Endothelial cell (in vitro differentiated cells): ENCODE data around the gene IP6K2. TPM values are rescaled to one million over a fixed set of nuclear protein-coding genes. Genes with fewer than 3 reads are reported as not detected.

Experiments used
- DNase-seq: peaks from one replicate; pipeline ENCODE4 v3.0.0; 2021; ENCODE audit warnings: low spot score
- H3K27ac Mint-ChIP-seq: one replicate; pipeline ENCODE4 v1.8.0; 2021; ENCODE audit warnings: mixed read lengths, inconsistent platforms; ENCODE audit not compliant: unreplicated experiment
- H3K27me3 Mint-ChIP-seq: one replicate; pipeline ENCODE4 v1.8.0; 2021; ENCODE audit warnings: mild to moderate bottlenecking, moderate library complexity, mixed read lengths, inconsistent platforms; ENCODE audit not compliant: unreplicated experiment
- H3K36me3 Mint-ChIP-seq: one replicate; pipeline ENCODE4 v1.8.0; 2021; ENCODE audit warnings: mild to moderate bottlenecking, low read depth, mixed read lengths, inconsistent platforms; ENCODE audit not compliant: unreplicated experiment
- H3K4me1 Mint-ChIP-seq: one replicate; pipeline ENCODE4 v1.8.0; 2021; ENCODE audit warnings: mild to moderate bottlenecking, mixed read lengths, inconsistent platforms; ENCODE audit not compliant: unreplicated experiment
- H3K4me3 Mint-ChIP-seq: one replicate; pipeline ENCODE4 v1.8.0; 2021; ENCODE audit warnings: mild to moderate bottlenecking, mixed read lengths, inconsistent platforms; ENCODE audit not compliant: unreplicated experiment
- H3K9me3 Mint-ChIP-seq: one replicate; pipeline ENCODE4 v1.8.0; 2021; ENCODE audit warnings: mixed read lengths, inconsistent platforms; ENCODE audit not compliant: unreplicated experiment
- CTCF ChIP-seq: fragments of 200-600 bp; sonication (generic); IDR thresholded peaks from one replicate; pipeline ENCODE4 v1.5.0; 2021; ENCODE audit warnings: antibody characterized with exemption; ENCODE audit not compliant: unreplicated experiment
- total RNA-seq: library from RNA; stranded (reverse); fragmentation: NEBNext Ultra II Directional; extraction: Animal tissue kit (Norgen Biotek cat#: 25700); gene quantifications from one replicate; pipeline ENCODE4 v1.2.1, GENCODE V29; 2021; ENCODE audit not compliant: unreplicated experiment

The IP6K2 gene
- total RNA-seq, 1 donor from 2014 or later: 87.9 TPM

- H3K9me3 Mint-ChIP-seq: no peaks in the 10 kb centered on the region
- peak overlapping the region; percentile 95 for H3K27ac Mint-ChIP-seq
- peaks cover 8% of the 10 kb centered on the region for H3K27me3 Mint-ChIP-seq
- peak overlapping the region; percentile 96 for H3K4me3 Mint-ChIP-seq
- DNase-seq: no peak
- peak; percentile 14 for TF ChIP-seq CTCF
- H3K4me1 Mint-ChIP-seq: peaks cover 7% of the 10 kb centered on the region
- H3K36me3 Mint-ChIP-seq: peaks cover 7% of the 10 kb centered on the region
Measured at GRCh38 chr3:48664313-48664644, 52.7 kb downstream of the IP6K2 start.

GRCh38 chr3:48663489-48664312 lies 53.3 kb downstream of the IP6K2 start:
- H3K4me3 Mint-ChIP-seq: peak overlapping the region; percentile 96
- H3K27ac Mint-ChIP-seq: peak overlapping the region; percentile 95
- peaks cover 7% of the 10 kb centered on the region for H3K4me1 Mint-ChIP-seq
- DNase-seq: peak; percentile 97
- H3K27me3 Mint-ChIP-seq: peaks cover 8% of the 10 kb centered on the region
- TF ChIP-seq CTCF: peak; percentile 94
- peaks cover 7% of the 10 kb centered on the region for H3K36me3 Mint-ChIP-seq
- no peaks in the 10 kb centered on the region for H3K9me3 Mint-ChIP-seq

- H3K4me1 Mint-ChIP-seq: peaks cover 7% of the 10 kb centered on the region
- no peak for TF ChIP-seq CTCF
- peaks cover 7% of the 10 kb centered on the region for H3K36me3 Mint-ChIP-seq
- peak; percentile 81 for DNase-seq
- H3K27ac Mint-ChIP-seq: peak within 1 kb of the TSS; percentile 95
- peaks cover 9% of the 10 kb centered on the region for H3K27me3 Mint-ChIP-seq
- peak within 1 kb of the TSS; percentile 96 for H3K4me3 Mint-ChIP-seq
- H3K9me3 Mint-ChIP-seq: no peaks in the 10 kb centered on the region
Measured at GRCh38 chr3:48662753-48663488, 54.1 kb downstream of the IP6K2 start, which contains the start of gene CELSR3. Gene CELSR3 (minus strand): TSS chr3:48662886. CDS start chr3:48662634, 252 bp downstream.

GRCh38 chr3:48662145-48662752 lies 54.8 kb downstream of the IP6K2 start:
- Mint-ChIP-seq H3K9me3 (no peaks in the 10 kb centered on the region), H3K27me3 (peaks cover 14% of the 10 kb centered on the region), H3K36me3 (peaks cover 7% of the 10 kb centered on the region), H3K27ac (no peak overlapping the region), H3K4me3 (peak overlapping the region; percentile 79), H3K4me1 (peaks cover 7% of the 10 kb centered on the region)
- no peak for DNase-seq
- no peak for TF ChIP-seq CTCF
